Mucosa of rectum (tissue), 2 donors: ENCODE results near the gene CETP.
"Not testable (repeated sequence)": the region's sequence is repeated elsewhere in the genome, so short reads cannot be mapped to it uniquely, and the experiment has no call there.

Source experiments
- H3K27ac ChIP-seq, 2 donors: one replicate each; pipeline ENCODE4 v1.7.0; 2013; ENCODE audit warnings: inconsistent platforms in 2 of 2, low read depth in 2 of 2, low read length in 2 of 2
- H3K27me3 ChIP-seq, 2 donors: one replicate each; pipeline ENCODE4 v1.7.0; 2013; ENCODE audit warnings: low read length in 2 of 2; ENCODE audit not compliant: control insufficient read depth in 2 of 2, insufficient read depth in 2 of 2
- H3K36me3 ChIP-seq, 2 donors: one replicate each; pipeline ENCODE4 v1.7.0; 2013; ENCODE audit warnings: low read length in 2 of 2; ENCODE audit not compliant: control insufficient read depth in 2 of 2, insufficient read depth in 2 of 2
- H3K4me1 ChIP-seq, 2 donors: one replicate each; pipeline ENCODE4 v1.7.0; 2013; ENCODE audit warnings: low read length in 2 of 2, mild to moderate bottlenecking in 1 of 2; ENCODE audit not compliant: control insufficient read depth in 2 of 2, insufficient read depth in 2 of 2
- H3K4me3 ChIP-seq, 2 donors: one replicate each; pipeline ENCODE4 v1.7.0; 2013; ENCODE audit warnings: low read length in 2 of 2
- H3K9ac ChIP-seq, 2 donors: one replicate each; pipeline ENCODE4 v1.7.0; 2013; ENCODE audit warnings: low read length in 2 of 2, low read depth in 1 of 2, mild to moderate bottlenecking in 1 of 2
- H3K9me3 ChIP-seq, 2 donors: one replicate each; pipeline ENCODE4 v1.7.0; 2013; ENCODE audit warnings: low read length in 2 of 2; ENCODE audit not compliant: control insufficient read depth in 2 of 2
- donor health status: healthy.
- donor health status: Normal muscosa, but diverticular disease.

Gene CETP

DNA sequence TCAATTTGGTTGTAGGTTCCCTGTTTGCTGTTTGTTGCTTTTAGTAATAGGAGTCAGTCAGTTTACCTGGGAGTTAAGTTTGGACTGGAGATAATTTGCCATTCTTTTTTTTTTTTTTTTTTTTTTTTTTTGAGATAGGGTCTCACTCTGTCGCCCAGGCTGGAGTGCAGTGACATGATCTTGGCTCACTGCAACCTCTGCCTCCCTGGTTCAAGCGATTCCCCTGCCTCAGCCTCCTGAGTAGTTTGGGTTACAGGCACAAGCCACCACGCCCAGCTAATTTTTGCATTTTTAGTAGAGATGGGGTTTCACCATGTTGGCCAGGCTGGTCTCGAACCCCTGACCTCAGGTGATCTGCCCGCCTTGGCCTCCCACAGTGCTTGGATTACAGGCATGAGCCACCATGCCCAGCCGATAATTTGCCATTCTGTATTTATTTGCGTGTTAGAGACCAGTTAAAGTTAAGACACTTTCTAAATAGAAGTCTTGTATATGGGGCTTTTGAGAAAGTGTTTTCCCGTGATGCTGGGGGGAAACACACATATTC, 27.1 kb upstream of the CETP start:
- peaks cover 24 to 38% of the 10 kb centered on the region in 2 donors for H3K4me1 ChIP-seq
- H3K9ac ChIP-seq, result peak overlapping the region; percentile 92 to 99
- peaks cover 54 to 56% of the 10 kb centered on the region in 2 donors for H3K36me3 ChIP-seq
- H3K9me3 ChIP-seq, H3K27me3 ChIP-seq: not testable (repeated sequence)
- H3K27ac ChIP-seq, result peak overlapping the region in 1 of 2 donors; percentile 14
- peak overlapping the region; percentile 77 to 98 for H3K4me3 ChIP-seq

- Histone ChIP-seq H3K36me3 (peaks cover 59 to 61% of the 10 kb centered on the region in 2 donors), H3K4me1 (peaks cover 24 to 38% of the 10 kb centered on the region in 2 donors), H3K9ac (peak overlapping the region in 1 of 2 donors; percentile 92), H3K27me3 (no peaks in the 10 kb centered on the region), H3K4me3 (peak overlapping the region; percentile 51 to 98), H3K9me3 (no peaks in the 10 kb centered on the region), H3K27ac (peak overlapping the region in 1 of 2 donors; percentile 10)
These were observed 26.5 kb upstream of the CETP start for GRCh38 chr16:56935201-56935600.

- no peak overlapping the region for H3K9ac ChIP-seq
- no peaks in the 10 kb centered on the region for H3K27me3 ChIP-seq
- H3K36me3 ChIP-seq, result peaks cover 71 to 74% of the 10 kb centered on the region in 2 donors
- H3K9me3 ChIP-seq, result no peaks in the 10 kb centered on the region
- H3K27ac ChIP-seq, result no peak overlapping the region
- peaks cover 14 to 25% of the 10 kb centered on the region in 2 donors for H3K4me1 ChIP-seq
- peak overlapping the region in 1 of 2 donors; percentile 14 for H3K4me3 ChIP-seq
These were observed 25.3 kb upstream of the CETP start for GRCh38 chr16:56936491-56936890.

DNA sequence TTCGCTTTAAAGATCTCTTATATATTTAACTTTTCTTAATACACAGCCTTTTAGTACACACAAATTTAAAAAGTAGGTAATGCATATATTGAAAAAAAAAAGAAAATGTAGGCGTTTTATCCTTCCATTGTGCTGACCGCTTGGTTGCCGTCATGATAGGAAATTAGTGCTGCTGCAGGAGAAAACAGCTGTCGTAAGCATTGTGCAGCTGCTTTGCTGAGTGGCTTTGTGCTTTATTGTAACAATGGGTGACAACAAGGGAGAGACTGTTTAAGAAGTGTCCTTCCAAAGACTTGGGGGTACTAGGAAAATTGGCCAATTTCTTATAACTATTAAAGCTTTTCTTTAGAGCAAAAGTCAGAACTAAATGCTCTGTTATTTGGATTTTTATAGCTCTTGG, 24.8 kb upstream of the CETP start:
- Histone ChIP-seq H3K4me1 (peaks cover 12 to 23% of the 10 kb centered on the region in 2 donors), H3K36me3 (peaks cover 75 to 78% of the 10 kb centered on the region in 2 donors), H3K9ac (no peak overlapping the region), H3K27me3 (no peaks in the 10 kb centered on the region), H3K27ac (no peak overlapping the region), H3K9me3 (no peaks in the 10 kb centered on the region), H3K4me3 (no peak overlapping the region)

DNA sequence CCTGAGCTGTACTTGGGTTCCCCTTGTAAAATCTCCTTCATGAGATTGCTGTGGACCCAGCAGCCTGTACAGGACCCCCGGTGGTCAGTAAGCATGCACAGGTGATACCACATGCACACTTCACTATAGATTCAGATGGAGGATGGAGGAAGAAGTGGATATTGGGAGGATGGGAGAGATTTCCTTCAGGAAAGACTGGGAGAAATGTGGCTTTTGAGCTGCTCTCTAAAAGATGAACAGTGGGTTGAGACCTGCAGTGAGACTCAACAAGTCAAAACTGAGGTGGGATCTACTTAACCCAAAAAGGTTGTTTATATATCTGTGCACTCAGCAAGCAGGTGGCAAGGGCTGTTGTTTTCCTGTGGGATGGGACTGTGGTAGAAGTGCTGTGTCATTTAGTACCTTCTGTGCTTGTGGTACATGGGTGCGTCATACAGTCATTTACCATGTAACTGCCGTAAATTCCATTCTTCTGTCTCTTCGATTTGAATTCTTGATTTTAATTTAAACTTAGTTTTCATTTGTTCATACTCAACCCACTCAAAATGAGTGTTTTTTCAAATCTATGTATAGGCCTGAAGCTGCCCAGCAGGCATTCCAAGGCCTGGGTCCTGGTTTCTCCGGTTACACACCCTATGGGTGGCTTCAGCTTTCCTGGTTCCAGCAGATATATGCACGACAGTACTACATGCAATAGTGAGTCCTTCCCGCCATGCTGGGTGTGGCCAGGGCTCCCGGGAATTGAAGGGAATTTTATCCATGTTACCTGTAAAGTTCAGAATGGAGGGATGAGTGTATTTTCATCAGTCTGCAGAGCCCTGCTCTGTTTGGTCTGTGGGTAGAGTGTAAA, 22.9 kb upstream of the CETP start:
- H3K27me3 ChIP-seq, result no peaks in the 10 kb centered on the region
- peaks cover 12 to 17% of the 10 kb centered on the region in 2 donors for H3K4me1 ChIP-seq
- no peak overlapping the region for H3K27ac ChIP-seq
- peaks cover 91 to 95% of the 10 kb centered on the region in 2 donors for H3K36me3 ChIP-seq
- no peaks in the 10 kb centered on the region for H3K9me3 ChIP-seq
- no peak overlapping the region for H3K9ac ChIP-seq
- no peak overlapping the region for H3K4me3 ChIP-seq

GRCh38 chr16:56939801-56940200, 21.9 kb upstream of the CETP start:
- no peak overlapping the region for H3K4me3 ChIP-seq
- H3K9me3 ChIP-seq, result no peaks in the 10 kb centered on the region
- H3K27ac ChIP-seq, result peak overlapping the region in 1 of 2 donors; percentile 20
- H3K4me1 ChIP-seq, result peaks cover 7 to 12% of the 10 kb centered on the region in 2 donors
- H3K27me3 ChIP-seq, result no peaks in the 10 kb centered on the region
- H3K9ac ChIP-seq, result no peak overlapping the region
- peaks cover 94 to 95% of the 10 kb centered on the region in 2 donors for H3K36me3 ChIP-seq

GRCh38 chr16:56941092-56941491, 20.7 kb upstream of the CETP start:
- no peaks in the 10 kb centered on the region for H3K27me3 ChIP-seq
- H3K4me3 ChIP-seq, result no peak overlapping the region
- peaks cover 7 to 8% of the 10 kb centered on the region in 2 donors for H3K4me1 ChIP-seq
- H3K9ac ChIP-seq, result peak overlapping the region in 1 of 2 donors; percentile 3
- peaks cover 91 to 92% of the 10 kb centered on the region in 2 donors for H3K36me3 ChIP-seq
- H3K9me3 ChIP-seq, result no peaks in the 10 kb centered on the region
- H3K27ac ChIP-seq, result no peak overlapping the region

- Histone ChIP-seq H3K36me3 (peaks cover 84 to 86% of the 10 kb centered on the region in 2 donors), H3K9me3 (no peaks in the 10 kb centered on the region), H3K4me1 (peaks cover 5 to 7% of the 10 kb centered on the region in 2 donors), H3K9ac (no peak overlapping the region), H3K27me3 (no peaks in the 10 kb centered on the region), H3K4me3 (no peak overlapping the region), H3K27ac (no peak overlapping the region)
These were observed 19.9 kb upstream of the CETP start for GRCh38 chr16:56941856-56942331.

- Histone ChIP-seq H3K9me3 (no peaks in the 10 kb centered on the region), H3K4me3 (no peak overlapping the region), H3K27ac (no peak overlapping the region), H3K36me3 (peaks cover 66 to 69% of the 10 kb centered on the region in 2 donors), H3K9ac (no peak overlapping the region), H3K27me3 (no peaks in the 10 kb centered on the region), H3K4me1 (peaks cover 0 to under 1% of the 10 kb centered on the region in 2 donors)
These were observed 17.9 kb upstream of the CETP start for GRCh38 chr16:56943761-56944375.
